Renal pelvis (tissue), 4 donors: ENCODE results near the gene OCA2. TPM values are rescaled to one million over a fixed set of nuclear protein-coding genes. Genes with fewer than 3 reads are reported as not detected.

Experiments used
- DNase-seq: peaks from one replicate; pipeline ENCODE4 v3.0.0-alpha.2; 2013
- polyA plus RNA-seq, 3 donors: library from polyadenylated mRNA; unstranded; fragments of 120-200 nt; gene quantifications; one replicate each; pipeline ENCODE4 v1.2.1, GENCODE V29; 2013; ENCODE audit not compliant: insufficient read length in 3 of 3

OCA2 gene
- polyA plus RNA-seq, 3 donors, result 8.2 to 9.9 (median 9.0) TPM

DNA sequence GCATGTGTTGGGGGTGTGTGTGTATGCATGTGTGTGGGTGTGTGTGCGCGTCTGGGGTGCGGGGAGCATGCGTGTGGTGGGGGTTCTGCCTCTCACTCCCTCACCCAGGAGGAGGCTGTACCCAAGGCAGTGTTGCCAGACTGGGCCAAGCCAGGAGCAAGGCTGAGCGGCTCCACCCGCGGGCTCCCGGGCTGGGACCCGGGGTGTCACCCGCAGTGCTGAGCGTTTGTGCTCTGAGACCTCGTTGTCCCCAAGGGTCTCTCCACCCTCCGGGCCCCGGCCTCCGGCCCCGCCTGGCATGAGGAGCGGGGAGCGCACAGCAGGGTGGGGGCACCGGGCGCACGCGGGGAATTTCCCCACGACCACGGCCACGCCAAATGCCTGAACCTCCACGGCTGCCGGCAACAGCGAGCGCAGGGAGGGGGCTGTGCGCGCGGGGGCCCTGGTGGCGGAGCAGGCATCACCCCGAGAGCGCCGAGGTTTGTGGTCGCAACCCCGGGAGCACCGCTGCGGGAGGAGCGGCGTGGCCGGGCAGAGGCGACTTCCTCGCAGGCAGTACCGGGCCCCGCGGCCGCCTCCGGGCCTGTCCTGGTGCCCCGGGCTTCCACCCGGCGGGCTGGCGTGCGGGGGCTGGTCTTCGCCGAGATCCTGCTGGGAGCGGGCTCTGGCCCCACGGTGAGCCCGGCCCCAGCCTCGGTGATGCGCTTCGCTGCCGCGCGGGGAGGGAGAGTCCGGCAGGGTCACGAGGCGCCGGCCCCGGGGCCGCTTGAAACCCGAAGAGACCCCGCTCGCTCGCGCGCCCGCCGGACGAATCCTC is 7.4 kb upstream of the OCA2 start:
- no peak for DNase-seq

DNA sequence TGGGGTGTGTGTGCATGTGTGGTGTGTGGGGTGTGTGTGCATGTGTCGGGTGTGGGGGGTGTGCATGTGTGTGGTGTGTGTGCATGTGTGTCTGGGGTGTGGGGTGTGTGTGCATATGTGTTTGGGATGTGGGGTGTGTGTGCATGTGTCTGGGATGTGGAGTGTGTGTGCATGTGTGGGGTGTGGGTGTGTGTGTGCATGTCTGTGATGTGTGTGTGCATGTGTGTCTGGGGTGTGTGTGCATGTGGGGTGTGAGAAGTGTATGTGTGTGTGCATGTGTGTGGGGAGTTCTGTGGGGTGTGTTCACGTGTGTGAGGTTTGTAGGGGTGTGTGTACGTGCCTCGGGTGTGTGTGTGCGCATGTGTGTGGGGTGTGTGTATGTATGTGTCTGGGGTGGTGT is 6.7 kb upstream of the OCA2 start:
- DNase-seq, result no peak

DNA sequence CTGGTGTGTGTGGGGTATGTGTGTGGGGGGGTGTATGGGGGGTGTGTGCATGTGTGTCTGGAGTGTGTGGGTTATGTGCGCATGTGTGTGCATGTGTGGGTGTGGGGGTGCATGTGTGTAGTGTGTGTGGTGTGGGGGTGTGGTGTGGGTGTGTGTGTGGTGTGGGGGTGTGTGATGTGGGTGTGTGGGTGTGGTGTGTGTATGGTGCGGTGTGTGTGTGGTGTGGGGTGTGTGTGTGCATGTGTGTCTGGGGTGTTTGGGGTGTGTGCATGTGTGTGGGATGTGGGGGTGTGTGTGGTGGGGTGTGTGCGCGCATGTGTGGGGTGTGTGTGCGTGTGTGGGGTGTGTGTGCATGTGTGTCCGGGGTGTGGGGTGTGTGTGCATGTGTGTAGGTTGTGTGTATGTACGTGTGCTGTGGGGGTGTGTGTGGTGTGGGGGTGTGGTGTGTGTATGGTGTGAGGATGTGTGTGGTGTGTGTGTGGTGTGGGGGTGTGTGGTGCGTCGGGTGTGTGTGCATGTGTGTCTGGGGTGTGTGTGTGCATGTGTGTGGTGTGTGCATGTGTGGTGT is 6.2 kb upstream of the OCA2 start:
- DNase-seq, result no peak

DNA sequence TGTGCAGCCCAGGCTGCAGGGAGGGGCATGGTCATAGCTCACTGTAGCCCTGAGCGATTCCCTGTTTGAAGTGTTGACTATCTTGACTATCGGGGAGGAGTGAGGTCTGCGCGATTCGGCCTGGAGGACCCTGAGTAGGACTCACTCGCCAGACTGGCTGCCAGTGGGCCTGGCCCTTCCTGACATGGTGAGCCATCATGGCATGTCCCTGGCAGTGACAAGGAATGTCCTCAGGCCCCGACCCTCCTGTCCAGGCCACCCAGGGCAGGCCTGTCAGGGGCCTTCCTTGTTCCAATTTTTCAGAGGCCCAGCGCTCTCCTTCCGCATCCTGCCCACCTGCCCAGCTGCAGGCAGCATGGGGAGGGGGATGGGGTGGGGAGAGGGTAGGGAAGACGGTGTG is 5.2 kb upstream of the OCA2 start:
- no peak for DNase-seq

DNA sequence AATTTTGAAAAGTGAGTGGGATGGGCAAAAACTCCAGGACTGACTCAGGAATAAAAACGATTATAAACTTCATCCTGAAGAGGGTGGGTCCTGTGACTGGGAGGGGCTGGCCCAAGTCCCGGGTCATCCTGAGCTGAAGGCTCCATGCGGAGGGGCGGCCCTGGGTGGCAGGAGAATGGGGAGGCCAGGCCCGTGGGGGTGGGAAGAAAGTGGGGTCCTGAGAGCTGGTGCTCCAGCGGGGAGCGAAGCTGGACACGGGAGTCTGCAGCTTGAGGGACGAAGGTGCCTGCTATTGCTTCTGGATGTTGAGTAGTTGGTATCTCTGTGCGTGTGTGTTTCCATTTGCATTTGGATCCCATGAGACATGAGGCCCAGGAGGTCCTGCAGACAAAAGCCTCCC is 4.7 kb upstream of the OCA2 start:
- no peak for DNase-seq

DNA sequence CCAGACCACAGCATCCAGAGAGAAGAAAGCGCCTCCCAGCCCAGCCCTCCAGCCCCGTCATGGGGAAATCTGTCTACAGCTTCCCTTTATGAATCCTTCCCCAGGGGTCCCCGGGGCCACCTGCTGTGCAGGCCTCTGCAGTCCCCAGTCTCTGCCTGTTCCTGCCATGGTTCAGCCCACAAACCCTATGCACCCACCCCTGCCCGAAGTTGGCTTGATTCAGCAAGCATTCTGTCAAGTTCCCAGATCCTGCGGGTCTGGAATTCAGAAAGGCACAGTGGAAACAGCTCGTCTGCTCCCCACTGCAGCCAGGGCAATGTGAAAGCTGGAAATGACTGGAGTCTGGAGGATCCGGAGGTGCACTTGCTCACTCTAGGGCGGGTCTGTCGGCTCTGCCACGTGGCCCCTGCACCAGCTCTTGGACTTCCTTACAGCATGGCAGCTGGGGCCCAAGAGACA is 2.9 kb upstream of the OCA2 start:
- DNase-seq, result no peak

DNA sequence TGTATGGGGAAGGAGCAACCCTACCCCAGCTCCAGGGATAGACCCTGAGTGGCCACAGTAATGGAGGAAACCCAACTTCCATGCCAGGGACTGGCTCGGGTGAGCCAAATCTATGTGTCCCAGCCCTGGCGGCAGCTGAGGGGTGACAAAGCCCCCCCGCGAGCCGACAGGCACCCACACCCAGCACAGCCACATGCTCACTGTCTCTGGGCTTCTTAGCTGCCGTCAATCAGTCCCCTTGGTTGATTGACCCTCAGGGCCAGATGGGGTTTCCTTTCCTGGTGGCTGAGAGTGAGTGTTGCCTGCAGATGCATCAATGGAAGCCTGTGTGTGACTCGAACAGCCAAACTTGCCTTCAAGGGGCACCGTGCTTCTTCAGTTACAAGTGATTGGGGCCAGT is 2.1 kb upstream of the OCA2 start:
- no peak for DNase-seq

DNA sequence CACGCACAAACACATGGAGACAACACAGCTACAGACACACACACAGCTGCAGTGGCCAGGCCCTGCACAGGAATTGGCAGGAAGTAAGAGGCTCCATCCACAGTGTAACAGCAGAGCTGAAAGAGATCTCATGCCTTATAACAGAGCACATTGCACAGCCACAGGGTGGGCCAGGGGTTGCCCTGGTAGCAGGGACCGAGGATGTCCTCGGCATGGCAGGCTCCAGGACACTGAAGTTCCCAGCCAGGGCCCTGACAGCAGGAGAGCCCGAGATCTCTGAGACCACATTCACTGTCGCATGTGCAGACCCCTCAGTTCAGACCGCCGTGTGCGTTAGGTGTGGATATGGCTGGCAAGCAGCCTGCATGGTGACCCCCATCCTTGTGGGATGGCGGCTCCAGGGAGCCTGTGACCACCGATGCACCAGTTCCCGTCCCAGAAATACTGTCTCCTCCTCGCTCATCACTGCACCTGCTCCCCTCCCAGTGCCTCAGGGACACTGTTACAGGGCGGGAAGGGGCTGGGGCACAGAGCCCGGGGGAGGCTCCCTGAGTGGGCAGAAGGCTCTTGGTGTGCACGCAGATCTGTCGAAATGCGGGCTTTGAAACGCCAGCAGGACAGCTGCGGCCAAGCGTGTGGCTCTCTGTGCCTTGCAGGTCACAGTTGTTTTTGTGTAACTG is 1.5 kb upstream of the OCA2 start:
- DNase-seq, result no peak

DNA sequence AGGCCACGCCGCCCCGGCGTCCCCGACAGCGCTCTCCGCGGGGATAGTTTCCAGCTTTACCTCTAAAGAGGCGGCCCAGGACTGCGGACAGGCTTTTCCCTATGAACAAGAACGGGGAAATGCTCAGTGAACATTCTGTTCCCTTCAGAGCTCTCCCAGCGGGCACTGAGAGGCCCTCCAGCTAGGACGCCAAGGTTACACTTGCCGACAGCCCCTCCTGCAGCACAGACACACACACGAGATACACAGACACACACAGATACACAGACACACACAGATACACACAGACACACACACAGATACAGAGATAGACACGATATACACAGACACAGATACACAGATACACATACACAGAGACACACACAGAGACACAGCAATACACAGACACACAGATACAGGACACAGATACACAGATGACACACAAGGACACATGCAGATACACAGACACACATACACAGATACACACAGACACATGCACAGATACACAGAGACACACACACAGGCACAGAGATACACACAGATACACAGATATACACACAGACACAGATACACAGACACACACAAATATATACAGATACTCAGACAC is 533 bp upstream of the OCA2 start:
- DNase-seq, result no peak

DNA sequence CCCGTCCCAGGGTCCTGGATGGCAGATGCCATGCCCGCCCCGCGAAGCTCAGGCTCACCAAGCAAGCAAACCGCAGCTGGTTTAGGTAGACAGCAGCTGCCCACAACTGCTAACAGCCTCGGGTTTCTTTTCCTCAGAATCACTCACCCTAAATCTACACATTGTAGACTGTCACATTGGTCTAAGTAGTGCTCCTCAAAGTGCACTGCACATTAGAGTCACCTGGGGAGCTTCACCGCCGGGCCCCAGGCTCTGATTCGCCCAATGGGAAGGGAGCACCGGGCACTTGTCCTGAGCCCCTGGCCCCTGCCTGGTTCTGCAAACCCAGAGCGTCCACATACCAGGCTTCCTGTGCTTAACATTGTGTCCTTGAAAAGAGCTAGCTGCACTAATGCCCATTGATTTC is 752 bp downstream of the OCA2 start:
- DNase-seq, result no peak

DNA sequence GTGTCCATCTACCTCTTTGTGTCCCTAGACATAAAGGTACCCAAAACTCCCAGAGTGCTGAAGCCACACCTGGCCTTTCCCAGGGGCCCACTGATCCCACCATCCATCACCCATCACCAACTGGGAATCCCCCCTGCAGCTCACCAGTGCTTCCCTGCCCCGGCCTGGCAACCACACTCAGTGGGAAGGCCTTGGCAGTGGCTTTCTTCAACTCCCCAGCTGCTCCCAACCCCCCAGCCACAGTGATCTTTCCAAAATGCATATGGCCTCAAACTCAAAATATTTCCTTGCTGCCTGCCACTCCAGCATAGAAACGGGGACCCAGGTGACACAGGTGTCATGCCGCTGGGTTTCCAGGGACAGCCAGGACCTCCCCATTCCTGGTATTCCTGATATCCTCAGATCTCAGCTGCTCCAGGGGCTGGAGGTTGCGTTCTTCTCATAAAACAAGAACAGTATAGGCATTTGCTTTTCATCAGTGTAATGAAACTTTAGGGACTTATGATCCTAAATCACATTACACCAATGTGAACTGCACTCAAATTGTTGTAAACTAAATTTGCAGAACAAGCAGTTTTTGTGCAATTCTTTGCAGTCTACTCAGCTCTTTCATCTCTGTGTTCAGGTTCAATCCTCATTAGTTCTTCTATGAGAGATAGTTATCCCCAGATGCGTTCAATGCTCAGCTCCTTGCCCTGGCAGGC is 1.3 kb downstream of the OCA2 start:
- no peak for DNase-seq

DNA sequence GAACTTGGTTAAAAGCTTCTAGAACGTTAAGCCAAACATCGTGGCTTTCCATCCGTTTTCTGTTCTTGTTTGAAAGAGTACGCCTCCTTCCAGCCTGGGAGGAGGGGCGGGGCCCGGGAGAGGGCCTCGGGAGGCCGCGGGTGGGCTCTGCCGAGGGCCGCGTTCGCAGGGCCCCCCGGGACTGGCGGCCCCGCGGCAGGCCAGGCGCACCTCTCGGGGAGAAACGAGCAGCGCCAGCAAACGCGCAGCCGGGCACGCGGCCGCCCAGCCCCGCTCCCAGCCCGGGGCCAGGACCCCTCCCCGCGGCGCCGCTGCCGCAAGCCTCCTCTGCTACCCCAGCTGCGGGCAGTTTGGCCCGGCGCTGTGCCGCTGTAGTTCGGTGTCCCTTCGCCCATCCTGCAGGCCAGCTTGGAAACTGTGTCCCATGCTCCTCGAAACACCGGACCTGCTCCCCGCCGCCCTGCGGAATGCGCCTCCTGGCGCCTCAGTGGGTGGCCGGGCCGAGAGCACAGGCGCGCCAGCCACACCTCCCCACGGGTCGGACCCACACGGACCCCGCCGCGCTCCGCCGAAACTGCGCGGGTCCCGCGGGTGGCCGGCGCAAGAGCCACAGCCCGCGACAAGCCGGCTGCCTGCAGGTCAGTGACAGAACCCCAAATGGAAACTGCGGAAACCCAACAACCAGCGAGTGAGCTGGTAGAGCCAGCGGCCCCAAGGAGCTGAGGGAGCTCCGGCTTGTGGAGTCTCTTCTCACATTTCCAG is 2.3 kb downstream of the OCA2 start:
- DNase-seq, result peak; percentile 34

DNA sequence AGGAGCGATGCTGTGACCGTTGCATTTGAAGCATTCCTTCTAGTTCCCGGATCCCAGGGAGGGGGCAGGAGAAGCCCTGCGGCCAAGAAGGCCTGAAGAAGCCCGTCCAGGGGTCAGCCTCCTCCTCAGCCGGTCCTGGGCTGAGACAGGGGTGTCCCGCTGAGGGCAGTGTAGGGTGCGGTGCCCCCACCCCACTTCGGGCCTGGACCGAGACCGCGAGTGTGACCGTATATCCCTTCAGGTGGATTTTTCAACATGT is 2.8 kb downstream of the OCA2 start:
- DNase-seq, result no peak

DNA sequence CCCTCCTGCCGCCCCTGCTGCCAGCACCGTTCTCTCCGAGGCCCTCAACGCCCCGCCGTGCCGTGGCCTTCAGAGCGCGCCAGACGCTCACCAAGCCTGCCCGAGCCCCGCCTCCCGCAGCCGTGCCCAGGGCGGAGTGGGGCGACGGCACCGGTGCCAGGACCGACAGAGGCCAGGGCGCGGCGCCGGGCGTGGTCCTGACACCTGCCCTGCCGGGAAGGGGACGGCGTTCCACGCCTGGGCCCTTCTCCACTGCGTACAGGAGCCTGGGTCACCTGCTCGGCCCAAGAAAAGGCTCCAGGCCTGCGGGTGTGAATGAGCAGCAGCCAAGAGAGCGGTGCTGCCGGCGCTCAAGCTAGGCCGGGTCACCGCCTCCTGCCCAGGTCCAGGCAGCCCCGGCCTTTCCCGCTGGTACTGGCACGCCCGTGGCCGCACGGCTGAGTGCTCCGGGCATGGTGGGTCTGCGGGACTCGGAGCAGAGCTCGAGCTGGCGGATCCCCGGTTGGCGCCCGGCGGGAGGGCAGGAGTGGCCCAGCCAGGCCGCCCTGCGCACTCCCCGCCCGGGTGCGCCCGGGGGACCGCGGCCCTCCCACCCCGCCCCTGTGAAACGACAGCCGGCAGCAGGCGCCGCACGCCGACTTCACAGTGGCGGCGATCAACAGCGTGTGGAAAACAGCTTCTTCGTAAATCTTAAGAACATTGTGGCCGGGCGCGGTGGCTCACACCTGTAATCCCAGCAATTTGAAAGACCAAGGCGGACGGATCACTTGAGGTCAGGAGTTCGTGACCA is 4.2 kb downstream of the OCA2 start:
- no peak for DNase-seq

DNA sequence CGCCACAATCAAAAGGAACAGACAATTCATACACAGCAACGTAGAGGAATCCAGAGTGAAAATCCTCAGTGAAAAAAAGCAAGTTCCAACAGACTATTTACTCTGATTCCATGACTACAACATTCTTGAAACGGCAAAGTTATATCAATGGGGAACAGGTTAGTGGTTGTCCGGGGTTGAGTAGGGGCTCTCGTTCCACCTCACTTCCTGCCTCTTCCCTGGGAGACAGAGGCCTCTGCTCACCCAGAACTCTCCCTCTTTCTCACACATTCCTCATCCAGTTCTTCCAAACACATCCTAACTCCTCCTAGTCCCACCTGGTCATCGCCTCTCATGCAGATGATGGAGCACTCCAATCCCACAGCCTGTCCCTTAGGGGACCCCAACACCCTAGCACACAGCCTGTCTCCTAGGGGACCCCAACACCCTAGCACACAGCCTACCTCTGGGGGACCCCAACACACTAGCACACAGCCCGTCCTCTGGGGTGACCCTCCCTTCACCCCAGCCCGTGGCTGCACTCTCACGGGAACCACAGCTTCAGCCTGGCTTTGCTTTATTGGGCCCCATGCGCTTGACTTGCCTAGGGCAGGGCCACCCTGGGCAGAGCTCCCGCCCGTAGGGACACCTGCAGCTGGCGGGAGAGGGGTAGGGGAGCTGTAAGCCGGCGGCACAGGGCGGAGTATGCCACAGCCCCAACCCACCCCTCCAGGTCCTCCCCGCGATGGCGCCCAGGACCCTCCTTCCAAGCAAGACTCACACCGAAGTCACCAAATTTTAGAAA is 5.2 kb downstream of the OCA2 start:
- no peak for DNase-seq

DNA sequence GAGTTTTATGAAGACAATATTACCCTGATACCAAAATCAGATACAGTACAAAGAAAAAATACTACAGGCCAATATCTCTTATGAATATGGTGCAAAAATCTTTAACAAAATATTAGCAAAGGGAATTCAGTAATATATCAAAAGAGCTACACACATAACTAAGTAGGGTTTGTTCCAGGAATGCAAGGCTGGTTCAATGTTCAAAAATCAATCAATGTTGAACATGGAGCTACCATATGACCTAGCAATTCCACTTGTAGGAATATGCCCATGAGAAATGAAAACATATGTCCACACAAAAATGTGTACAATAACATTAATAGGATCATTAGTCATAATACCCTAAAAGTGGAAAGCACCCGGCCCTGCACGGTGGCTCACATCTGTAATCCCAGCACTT is 7.8 kb downstream of the OCA2 start:
- no peak for DNase-seq

DNA sequence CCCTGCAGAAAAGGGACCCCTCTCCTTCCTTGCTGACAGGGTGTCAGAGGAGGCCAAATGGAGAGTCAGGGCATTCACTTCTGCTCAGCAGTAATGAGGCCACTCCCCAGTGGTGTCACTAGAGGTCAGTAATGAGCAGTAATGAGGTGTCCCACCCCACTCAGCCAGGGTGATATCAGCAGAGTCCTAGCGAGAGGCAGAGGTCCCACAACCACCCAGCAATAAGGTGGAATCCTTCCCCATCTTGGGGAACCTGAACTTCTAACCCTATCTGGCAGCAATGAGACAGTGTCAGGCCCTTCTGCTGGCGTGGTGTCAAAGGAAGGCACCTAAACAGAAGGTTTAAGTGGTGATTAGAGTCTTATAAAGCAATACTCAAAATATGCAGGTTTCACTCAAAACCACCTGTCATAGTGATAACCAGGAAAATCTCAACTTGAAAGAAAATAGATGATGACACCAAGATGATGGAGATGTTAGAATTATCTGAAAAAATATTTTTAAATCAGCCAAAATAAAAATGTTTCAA is 12.9 kb downstream of the OCA2 start:
- DNase-seq, result peak; percentile 27

DNA sequence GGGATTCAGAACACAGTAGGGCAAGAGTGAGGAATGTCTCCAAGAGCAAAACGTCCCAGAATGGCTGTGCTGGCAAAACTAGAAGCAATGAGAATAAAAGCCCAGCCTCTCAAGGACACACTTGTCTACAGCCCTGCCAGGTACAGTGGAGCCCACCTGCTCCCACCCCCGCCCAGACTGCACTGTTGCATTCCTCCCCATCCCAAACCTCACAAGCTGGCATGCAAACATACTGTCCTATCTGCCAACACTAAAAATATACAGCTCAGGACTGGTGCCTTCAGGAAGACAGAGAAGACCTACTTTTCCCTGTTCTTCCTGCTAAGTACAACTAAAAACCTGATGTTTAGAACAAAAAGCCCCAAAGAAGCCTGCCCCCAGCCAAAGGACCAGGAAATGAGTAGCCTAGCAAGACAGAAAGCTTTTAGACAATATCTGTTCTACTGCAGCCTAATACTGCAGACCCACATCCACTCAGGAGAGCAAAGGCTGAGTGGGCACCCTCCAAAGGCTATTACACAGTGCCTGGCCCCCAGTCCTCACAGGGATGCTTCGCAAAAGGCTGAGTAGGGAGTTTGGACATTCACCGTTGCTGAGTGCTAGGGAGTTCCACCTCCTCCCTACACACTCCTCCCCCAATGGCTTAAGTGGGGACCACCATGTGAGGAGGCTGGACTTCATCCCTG is 13.5 kb downstream of the OCA2 start:
- no peak for DNase-seq

DNA sequence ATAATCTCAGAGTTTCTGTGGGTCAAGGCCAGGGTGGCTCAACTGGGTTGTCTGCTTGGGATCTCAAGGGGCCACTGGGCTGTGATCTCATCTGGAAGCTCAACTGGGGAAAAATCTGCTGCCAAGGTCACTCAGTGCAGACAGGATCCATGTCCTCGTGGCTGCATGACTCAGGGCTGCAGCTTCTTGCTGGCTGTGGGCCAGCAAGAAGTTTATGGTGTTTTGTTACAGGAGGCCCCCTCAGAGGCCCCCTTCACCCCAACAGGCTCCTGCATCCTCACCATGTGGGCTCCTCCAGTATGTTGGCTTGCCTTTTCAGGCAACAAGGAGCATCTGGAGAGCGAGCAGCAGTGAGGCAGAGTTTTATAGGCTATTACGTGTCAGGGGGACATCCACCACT is 14.6 kb downstream of the OCA2 start:
- DNase-seq, result no peak
